GM12875 (cell line): ENCODE data around the gene TCTN2.

Experiments used
- H3K4me3 ChIP-seq: one replicate; pipeline ENCODE4 v1.5.1; 2011; ENCODE audit warnings: low read depth, low read length, control low read depth
- TF ChIP-seq, protein P1 (sequence below): IDR thresholded peaks from 2 replicates; pipeline ENCODE4 v1.5.1; 2011; ENCODE audit warnings: low read depth, mild to moderate bottlenecking, control low read depth, inconsistent platforms, low read length, moderate library complexity, borderline replicate concordance; ENCODE audit not compliant: insufficient read depth

Gene TCTN2

DNA sequence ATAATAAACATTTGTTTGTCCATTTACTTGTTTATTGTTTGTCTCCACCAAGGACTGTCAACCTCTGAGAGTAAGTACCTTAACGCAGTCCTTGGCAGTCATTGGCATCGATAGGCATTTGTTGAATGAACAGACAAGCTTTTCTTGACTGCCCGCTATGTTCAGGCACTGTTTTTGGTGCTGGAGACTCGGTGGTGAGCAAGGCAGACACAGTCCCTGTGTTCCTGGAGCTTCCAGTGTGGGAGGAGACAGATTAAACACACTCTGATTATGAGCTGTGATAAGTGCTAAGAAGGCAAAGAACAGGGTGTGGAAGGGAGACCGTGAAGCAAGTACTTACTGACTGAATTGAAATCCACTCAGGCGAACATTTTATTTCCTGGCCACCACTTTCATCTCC is 42.5 kb downstream of the TCTN2 start:
- TF ChIP-seq, protein P1, sequence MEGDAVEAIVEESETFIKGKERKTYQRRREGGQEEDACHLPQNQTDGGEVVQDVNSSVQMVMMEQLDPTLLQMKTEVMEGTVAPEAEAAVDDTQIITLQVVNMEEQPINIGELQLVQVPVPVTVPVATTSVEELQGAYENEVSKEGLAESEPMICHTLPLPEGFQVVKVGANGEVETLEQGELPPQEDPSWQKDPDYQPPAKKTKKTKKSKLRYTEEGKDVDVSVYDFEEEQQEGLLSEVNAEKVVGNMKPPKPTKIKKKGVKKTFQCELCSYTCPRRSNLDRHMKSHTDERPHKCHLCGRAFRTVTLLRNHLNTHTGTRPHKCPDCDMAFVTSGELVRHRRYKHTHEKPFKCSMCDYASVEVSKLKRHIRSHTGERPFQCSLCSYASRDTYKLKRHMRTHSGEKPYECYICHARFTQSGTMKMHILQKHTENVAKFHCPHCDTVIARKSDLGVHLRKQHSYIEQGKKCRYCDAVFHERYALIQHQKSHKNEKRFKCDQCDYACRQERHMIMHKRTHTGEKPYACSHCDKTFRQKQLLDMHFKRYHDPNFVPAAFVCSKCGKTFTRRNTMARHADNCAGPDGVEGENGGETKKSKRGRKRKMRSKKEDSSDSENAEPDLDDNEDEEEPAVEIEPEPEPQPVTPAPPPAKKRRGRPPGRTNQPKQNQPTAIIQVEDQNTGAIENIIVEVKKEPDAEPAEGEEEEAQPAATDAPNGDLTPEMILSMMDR, result no peak
- peak overlapping the region; percentile 99 for H3K4me3 ChIP-seq

DNA sequence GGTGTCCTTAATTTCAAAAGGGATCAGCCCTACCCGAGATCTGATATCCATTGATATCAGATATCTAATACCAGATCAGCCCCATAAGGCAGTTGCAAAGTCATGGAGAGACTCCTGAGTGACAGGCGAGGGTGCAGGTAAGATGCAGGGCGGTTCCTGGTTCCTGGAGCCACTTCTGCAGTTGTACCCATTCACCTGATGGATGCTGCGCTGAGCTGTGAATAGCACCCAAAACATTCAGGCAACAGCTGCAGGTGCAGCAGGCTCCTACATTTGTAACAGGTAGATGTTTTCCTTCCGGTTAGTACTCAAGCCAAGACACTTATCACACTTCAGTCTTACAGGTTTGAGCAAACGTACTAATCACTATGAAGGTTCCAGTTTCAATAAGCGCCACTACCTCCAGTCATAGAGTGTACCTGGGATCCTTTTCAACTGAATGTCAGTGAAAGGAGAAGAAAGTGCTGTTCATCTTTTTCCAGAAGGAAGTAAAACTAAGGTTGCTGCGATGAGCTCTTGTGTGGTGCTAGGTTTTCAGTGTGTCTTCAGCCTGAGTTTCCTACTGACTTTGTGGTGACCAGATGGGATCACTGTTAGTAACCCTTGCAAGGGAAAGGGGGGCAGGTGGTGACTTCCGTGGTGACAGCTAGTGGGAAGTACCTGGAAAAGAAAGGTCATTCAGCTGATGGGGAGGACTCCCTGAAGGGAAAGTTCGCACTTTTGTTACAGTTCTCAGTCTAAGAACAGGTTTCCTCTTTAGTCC is 43.1 kb downstream of the TCTN2 start:
- TF ChIP-seq, protein P1, result no peak
- H3K4me3 ChIP-seq, result peak overlapping the region; percentile 99

DNA sequence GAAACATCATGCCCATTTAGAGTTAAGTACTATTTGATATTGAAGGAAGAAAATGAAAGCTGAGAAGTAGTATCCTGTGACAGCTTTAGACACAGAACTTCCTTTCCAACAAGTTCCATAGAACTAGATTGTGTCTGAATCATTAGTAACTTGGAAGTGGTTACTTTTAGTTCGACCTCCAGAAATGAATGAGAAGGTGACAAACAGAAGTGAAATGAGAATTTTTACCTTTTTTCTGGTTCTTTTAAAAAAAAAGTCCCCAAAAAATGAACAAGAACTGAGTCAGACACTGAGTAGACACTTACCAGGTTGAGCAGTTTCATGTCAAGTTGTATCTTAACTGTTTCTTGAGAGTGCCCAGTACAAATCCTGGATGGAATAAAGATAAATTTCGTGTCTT is 44.3 kb downstream of the TCTN2 start:
- TF ChIP-seq, protein P1, result no peak
- H3K4me3 ChIP-seq, result no peak overlapping the region

DNA sequence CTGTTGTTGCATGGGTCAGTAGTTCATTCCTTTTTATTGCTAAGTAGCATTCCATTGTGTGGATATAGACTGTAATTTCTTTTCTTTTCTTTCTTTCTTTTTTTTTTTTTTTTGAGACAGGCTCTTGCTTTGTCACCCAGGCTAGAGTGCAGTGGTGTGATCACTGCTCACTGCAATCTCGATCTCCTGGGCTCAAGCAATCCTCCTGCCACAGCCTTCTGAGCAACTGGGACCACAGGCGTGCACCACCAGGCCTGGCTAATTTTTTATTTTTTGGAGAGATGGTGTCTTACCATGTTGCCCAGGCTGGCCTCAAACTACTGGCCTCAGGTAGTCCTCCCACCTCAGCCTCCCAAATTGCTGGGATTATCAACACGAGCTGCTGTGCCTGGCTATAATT is 46.4 kb downstream of the TCTN2 start:
- H3K4me3 ChIP-seq, result no peak overlapping the region
- TF ChIP-seq, protein P1, result no peak

DNA sequence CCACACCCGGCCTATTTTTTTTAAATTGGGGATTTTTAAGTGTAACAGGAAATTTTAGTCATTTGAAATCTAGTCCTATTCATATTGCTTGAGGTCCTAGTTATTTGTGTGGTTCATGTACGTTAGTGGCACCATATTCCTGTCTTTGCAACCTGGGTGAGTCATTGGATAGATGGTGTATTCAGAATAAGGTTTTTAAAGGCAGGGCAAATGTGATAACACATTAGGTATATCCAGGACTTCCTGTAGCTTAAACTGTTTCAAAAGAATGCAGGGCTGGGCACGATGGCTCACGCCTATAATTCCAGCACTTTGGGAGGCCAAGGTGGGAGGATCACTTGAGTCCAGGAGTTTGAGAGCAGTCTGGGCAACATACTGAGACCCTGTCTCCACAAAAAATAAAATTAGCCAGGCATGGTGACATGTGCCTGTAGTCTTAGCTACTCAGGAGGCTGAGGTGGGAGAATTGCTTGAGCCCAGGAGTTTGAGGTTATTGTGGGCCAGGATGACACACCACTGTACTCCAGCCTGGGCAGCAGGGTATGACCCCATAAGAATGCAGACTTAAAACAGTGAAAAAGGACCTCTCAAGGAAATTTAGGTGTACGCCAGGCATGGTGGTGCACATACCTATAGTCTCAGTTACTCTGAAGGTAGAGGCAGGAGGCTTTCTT is 49.4 kb downstream of the TCTN2 start:
- TF ChIP-seq, protein P1, result no peak
- H3K4me3 ChIP-seq, result no peak overlapping the region

DNA sequence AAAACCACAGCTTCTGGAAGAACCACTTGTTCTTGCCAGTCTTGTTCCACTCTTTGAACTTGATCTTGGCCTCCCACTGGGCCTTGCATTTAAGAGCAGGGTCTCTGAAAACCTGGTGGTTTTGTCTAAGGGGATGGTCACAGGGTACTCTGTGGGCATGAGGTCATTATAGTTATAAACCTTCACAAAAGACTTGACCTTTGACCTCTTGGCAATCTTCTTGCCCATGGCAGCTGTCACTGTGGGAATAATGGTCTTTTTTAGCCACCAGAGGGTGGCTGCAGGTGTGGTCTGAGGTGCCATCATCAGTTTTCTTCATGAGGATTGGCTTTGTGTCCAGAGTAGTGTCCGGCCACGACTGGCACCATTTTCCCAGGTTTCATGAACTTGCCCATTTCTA is 50.3 kb downstream of the TCTN2 start:
- TF ChIP-seq, protein P1, result no peak
- no peak overlapping the region for H3K4me3 ChIP-seq

DNA sequence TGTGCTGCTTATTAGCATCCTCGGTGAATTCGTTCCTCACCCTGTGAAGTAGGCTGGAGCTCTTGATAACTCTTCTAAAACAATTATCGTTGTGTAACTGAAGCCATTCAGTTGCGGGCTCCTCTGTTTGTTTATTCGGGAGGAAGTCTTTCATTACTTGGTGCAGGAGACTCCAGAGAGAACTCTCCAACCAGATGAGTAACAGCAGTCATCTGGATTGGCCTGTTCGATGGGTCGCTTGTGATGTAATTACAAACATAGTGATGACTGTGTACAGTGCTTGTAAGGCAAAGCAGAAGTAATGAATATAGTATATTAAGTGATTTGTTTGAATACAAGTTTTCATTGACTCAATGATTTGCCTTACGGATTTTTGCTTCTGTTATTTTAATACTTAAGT is 52.1 kb downstream of the TCTN2 start:
- TF ChIP-seq, protein P1, result no peak
- no peak overlapping the region for H3K4me3 ChIP-seq
